Osteocyte (in vitro differentiated cells): ENCODE data around the gene SEC23A. TPM values are rescaled to one million over a fixed set of nuclear protein-coding genes. Genes with fewer than 3 reads are reported as not detected.

Experiments
- DNase-seq: peaks from one replicate; pipeline ENCODE4 v3.0.0; 2021; ENCODE audit warnings: mixed read lengths; ENCODE audit not compliant: unreplicated experiment; ENCODE audit errors: extremely low spot score
- H3K27ac Mint-ChIP-seq: one replicate; pipeline ENCODE4 v1.8.0; 2021; ENCODE audit warnings: mild to moderate bottlenecking, mixed read lengths; ENCODE audit not compliant: unreplicated experiment
- H3K27me3 Mint-ChIP-seq: one replicate; pipeline ENCODE4 v1.8.0; 2021; ENCODE audit warnings: mixed read lengths; ENCODE audit not compliant: unreplicated experiment
- H3K36me3 Mint-ChIP-seq: one replicate; pipeline ENCODE4 v1.8.0; 2021; ENCODE audit warnings: mixed read lengths; ENCODE audit not compliant: unreplicated experiment
- H3K4me1 Mint-ChIP-seq: one replicate; pipeline ENCODE4 v1.8.0; 2021; ENCODE audit warnings: mixed read lengths; ENCODE audit not compliant: unreplicated experiment
- H3K4me3 Mint-ChIP-seq: one replicate; pipeline ENCODE4 v1.8.0; 2021; ENCODE audit warnings: mild to moderate bottlenecking, moderate library complexity, mixed read lengths; ENCODE audit not compliant: unreplicated experiment
- H3K9me3 Mint-ChIP-seq: one replicate; pipeline ENCODE4 v1.8.0; 2021; ENCODE audit warnings: mixed read lengths; ENCODE audit not compliant: unreplicated experiment
- total RNA-seq: library from RNA; stranded (reverse); gene quantifications from 2 replicates; pipeline ENCODE4 v1.2.1, GENCODE V29; 2021
- TF ChIP-seq, protein P1 (sequence below): fragments of 200-600 bp; sonication (generic); IDR thresholded peaks from 2 replicates; pipeline ENCODE4 v1.5.0; 2021; ENCODE audit warnings: antibody characterized with exemption, mild to moderate bottlenecking, moderate library complexity

Gene SEC23A
- total RNA-seq, 1 donor from 2014 or later, result 169 TPM

DNA sequence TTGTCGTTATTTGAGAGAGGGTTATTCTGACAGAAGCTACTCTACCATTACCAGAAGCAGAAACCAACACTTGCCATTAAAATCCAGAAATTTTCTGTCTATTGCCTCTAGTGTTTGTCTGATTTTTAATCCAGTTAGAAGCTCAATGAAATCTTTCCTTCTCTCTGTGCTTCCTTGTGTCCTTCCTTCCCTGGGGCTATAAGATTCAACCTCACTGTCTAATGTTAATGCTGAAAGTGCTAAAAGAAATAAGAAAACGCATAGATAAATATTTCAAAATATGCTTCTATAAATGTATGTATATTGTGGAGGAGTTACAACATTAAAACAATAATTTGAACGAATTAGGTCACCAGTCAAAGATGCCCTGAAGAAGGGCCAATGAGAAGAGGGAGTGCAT, 120.8 kb downstream of the SEC23A start:
- Mint-ChIP-seq H3K36me3 (peaks cover 7% of the 10 kb centered on the region), H3K9me3 (peaks cover 18% of the 10 kb centered on the region), H3K4me1 (no peaks in the 10 kb centered on the region), H3K27me3 (peaks cover 7% of the 10 kb centered on the region), H3K27ac (no peak overlapping the region), H3K4me3 (no peak overlapping the region)
- TF ChIP-seq, protein P1, sequence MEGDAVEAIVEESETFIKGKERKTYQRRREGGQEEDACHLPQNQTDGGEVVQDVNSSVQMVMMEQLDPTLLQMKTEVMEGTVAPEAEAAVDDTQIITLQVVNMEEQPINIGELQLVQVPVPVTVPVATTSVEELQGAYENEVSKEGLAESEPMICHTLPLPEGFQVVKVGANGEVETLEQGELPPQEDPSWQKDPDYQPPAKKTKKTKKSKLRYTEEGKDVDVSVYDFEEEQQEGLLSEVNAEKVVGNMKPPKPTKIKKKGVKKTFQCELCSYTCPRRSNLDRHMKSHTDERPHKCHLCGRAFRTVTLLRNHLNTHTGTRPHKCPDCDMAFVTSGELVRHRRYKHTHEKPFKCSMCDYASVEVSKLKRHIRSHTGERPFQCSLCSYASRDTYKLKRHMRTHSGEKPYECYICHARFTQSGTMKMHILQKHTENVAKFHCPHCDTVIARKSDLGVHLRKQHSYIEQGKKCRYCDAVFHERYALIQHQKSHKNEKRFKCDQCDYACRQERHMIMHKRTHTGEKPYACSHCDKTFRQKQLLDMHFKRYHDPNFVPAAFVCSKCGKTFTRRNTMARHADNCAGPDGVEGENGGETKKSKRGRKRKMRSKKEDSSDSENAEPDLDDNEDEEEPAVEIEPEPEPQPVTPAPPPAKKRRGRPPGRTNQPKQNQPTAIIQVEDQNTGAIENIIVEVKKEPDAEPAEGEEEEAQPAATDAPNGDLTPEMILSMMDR, result no peak
- no peak for DNase-seq

Other genes with a start within 250 kb of the SEC23A start
- 13.2 and 14.9 TPM in 2 replicates for gene GEMIN2, start 11.1 kb upstream of the SEC23A start, total RNA-seq
- gene TRAPPC6B, start 67.1 kb upstream of the SEC23A start, total RNA-seq, result 29.7 and 29.8 TPM in 2 replicates
- 53.0 and 66.1 TPM in 2 replicates for gene PNN, start 72.0 kb upstream of the SEC23A start, total RNA-seq
- gene MIA2, start 130.7 kb upstream of the SEC23A start, total RNA-seq, result 21.4 and 22.5 TPM in 2 replicates